PC-9 (cell line): ENCODE results near the gene PPFIA4.

Experiments used
- CTCF ChIP-seq: fragments of 200-600 bp; sonication (generic); conservative IDR thresholded peaks from 2 replicates; pipeline ENCODE4 v1.6.1; 2017; ENCODE audit warnings: mixed run types, antibody characterized with exemption, mild to moderate bottlenecking, moderate library complexity
- EZH2 ChIP-seq: fragments of 200-600 bp; sonication (generic); IDR thresholded peaks from 2 replicates; pipeline ENCODE4 v1.8.0; 2017; ENCODE audit warnings: antibody characterized with exemption, low read depth

GRCh38 chr1:203075236-203076030, 49.1 kb downstream of the PPFIA4 start:
- TF ChIP-seq CTCF (no peak), EZH2 (no peak)
